ENCODE results near the gene EI24. TPM values are rescaled to one million over a fixed set of nuclear protein-coding genes. Genes with fewer than 3 reads are reported as not detected.

EI24 gene
- total and polyA plus RNA-seq, 9 of the 15 experiments (the other 6 are each of a cell fraction or from before 2014, with no cell fraction given), result 50.4 to 260 (median 168) TPM

DNA sequence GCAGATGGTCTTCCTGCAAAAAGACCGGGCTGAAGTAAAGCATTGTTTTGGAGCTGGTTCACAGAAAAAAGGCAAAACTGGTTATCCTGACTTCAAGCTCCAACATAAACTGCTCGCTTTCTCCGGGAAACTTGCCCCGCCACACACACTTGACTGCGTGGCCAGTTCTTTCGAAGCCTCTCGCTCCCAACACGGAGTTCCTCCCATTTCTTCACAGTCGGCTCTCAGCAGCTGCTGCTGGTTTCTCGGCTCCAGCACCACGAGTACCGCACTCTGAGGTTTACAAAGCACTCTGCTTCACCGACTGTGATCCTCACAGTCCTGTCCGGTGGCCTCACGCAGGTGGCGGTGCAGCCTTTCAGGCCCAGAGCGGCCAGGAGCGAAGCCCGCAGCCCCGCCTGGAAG is 56.0 kb downstream of the EI24 start (continued):
- peak; percentile 80; the same call in 1 of the 2 replicates for TF ChIP-seq CBX1 (IDR thresholded peaks at IDR 0.05; ENCODE audit: low read depth)
- peak; percentile 23; the same call in 1 of the 2 replicates for TF ChIP-seq ZSCAN29 (IDR thresholded peaks at IDR 0.05)
- TF ChIP-seq, protein P1, sequence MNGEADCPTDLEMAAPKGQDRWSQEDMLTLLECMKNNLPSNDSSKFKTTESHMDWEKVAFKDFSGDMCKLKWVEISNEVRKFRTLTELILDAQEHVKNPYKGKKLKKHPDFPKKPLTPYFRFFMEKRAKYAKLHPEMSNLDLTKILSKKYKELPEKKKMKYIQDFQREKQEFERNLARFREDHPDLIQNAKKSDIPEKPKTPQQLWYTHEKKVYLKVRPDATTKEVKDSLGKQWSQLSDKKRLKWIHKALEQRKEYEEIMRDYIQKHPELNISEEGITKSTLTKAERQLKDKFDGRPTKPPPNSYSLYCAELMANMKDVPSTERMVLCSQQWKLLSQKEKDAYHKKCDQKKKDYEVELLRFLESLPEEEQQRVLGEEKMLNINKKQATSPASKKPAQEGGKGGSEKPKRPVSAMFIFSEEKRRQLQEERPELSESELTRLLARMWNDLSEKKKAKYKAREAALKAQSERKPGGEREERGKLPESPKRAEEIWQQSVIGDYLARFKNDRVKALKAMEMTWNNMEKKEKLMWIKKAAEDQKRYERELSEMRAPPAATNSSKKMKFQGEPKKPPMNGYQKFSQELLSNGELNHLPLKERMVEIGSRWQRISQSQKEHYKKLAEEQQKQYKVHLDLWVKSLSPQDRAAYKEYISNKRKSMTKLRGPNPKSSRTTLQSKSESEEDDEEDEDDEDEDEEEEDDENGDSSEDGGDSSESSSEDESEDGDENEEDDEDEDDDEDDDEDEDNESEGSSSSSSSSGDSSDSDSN (IDR thresholded peaks at IDR 0.05; ENCODE audit: borderline replicate concordance in 1 of 2, low read depth in 2 of 2, low read length in 2 of 2), result 0 out of 4 replicates have a peak, but pooled peaks of 1 of the 2 experiments have one; percentile 87
- TF ChIP-seq ZNF589 (CRISPR knock-in tag; IDR thresholded peaks at IDR 0.05; ENCODE audit: low read depth), result peak; percentile 72; the same call in 1 of the 2 replicates
- peak; percentile 77; the same call in 1 of the 2 replicates for TF ChIP-seq ILF3 (IDR thresholded peaks at IDR 0.05; ENCODE audit: borderline replicate concordance)
- TF ChIP-seq ZNF57 (CRISPR knock-in tag; IDR thresholded peaks at IDR 0.05), result no peak
- no peak for TF ChIP-seq ARID1B (IDR thresholded peaks at IDR 0.05)
- TF ChIP-seq SIN3B (IDR thresholded peaks at IDR 0.05; ENCODE audit: low read depth), result no peak
- TF ChIP-seq ESRRB (CRISPR knock-in tag; IDR thresholded peaks at IDR 0.05; ENCODE audit: borderline replicate concordance), result no peak
- TF ChIP-seq FOXJ2 (tag; IDR thresholded peaks at IDR 0.05), result 0 out of 2 replicates have a peak, but pooled peaks have one; percentile 66
- TF ChIP-seq PTTG1 (tag; IDR thresholded peaks at IDR 0.05; ENCODE audit: low read depth), result no peak
- TF ChIP-seq, protein P2, sequence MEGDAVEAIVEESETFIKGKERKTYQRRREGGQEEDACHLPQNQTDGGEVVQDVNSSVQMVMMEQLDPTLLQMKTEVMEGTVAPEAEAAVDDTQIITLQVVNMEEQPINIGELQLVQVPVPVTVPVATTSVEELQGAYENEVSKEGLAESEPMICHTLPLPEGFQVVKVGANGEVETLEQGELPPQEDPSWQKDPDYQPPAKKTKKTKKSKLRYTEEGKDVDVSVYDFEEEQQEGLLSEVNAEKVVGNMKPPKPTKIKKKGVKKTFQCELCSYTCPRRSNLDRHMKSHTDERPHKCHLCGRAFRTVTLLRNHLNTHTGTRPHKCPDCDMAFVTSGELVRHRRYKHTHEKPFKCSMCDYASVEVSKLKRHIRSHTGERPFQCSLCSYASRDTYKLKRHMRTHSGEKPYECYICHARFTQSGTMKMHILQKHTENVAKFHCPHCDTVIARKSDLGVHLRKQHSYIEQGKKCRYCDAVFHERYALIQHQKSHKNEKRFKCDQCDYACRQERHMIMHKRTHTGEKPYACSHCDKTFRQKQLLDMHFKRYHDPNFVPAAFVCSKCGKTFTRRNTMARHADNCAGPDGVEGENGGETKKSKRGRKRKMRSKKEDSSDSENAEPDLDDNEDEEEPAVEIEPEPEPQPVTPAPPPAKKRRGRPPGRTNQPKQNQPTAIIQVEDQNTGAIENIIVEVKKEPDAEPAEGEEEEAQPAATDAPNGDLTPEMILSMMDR (IDR thresholded peaks at IDR 0.05 in 2 of 3, conservative IDR thresholded peaks at IDR 0.05 in 1 of 3; ENCODE audit: insufficient read depth in 2 of 3, low read depth in 1 of 3, low read length in 3 of 3), result peak in 1 of 3 experiments; percentile 12; a peak in 2 of 6 replicates
- TF ChIP-seq CEBPG (CRISPR knock-in tag; IDR thresholded peaks at IDR 0.05), result no peak
- TF ChIP-seq CEBPG (tag; conservative IDR thresholded peaks at IDR 0.05 in 1 of 2, IDR thresholded peaks at IDR 0.05 in 1 of 2), result 0 out of 4 replicates have a peak, but pooled peaks of 1 of the 2 experiments have one; percentile 16
- 0 out of 4 replicates have a peak, but pooled peaks of 1 of the 2 experiments have one; percentile 47 for TF ChIP-seq SIN3A (IDR thresholded peaks at IDR 0.05; ENCODE audit: borderline replicate concordance in 2 of 2, control insufficient read depth in 1 of 2, low read depth in 2 of 2, low read length in 2 of 2)
- peak; percentile 94 for TF ChIP-seq POLR2AphosphoS2 (IDR thresholded peaks at IDR 0.05; ENCODE audit: low read length)
- no peak for TF ChIP-seq THRAP3 (IDR thresholded peaks at IDR 0.05; ENCODE audit: borderline replicate concordance)
- TF ChIP-seq L3MBTL2 (IDR thresholded peaks at IDR 0.05), result peak; percentile 98
- TF ChIP-seq STAG1 (CRISPR knock-in tag; IDR thresholded peaks at IDR 0.05; ENCODE audit: borderline replicate concordance), result no peak
- no peak for TF ChIP-seq ARNT (IDR thresholded peaks at IDR 0.05)
- TF ChIP-seq FUS (optimal IDR thresholded peaks at IDR 0.05; ENCODE audit: low read depth, low read length), result no peak
- TF ChIP-seq ZNF696 (CRISPR knock-in tag; conservative IDR thresholded peaks at IDR 0.05), result no peak
